GM21360 (cell line): ENCODE results near the gene MRI1.

ENCODE experiments used
- ATAC-seq: cut with Tn5 transposase; IDR thresholded peaks from one replicate; pipeline ENCODE4 v1.9.1; 2021; ENCODE audit warnings: mild to moderate bottlenecking, moderate library complexity; ENCODE audit not compliant: unreplicated experiment

MRI1 gene

DNA sequence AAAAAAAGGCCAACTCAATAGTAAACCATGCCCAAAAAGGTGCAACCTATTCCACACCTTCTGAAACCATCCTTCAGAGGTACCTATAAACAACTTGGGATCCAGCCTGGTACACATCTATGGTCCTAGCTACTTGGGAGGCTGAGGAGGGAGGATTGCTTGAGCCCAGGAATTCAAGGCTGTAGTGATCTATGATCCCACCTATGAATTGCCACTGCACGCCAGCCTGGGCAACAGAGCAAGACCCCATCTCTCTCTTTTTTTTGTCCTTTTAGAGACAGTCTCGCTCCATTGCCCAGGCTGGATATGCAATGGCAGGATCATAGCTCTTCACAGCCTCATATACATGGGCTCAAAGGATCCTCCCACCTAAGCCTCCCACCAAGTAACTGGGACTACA, 57.0 kb downstream of the MRI1 start:
- no peak for ATAC-seq

DNA sequence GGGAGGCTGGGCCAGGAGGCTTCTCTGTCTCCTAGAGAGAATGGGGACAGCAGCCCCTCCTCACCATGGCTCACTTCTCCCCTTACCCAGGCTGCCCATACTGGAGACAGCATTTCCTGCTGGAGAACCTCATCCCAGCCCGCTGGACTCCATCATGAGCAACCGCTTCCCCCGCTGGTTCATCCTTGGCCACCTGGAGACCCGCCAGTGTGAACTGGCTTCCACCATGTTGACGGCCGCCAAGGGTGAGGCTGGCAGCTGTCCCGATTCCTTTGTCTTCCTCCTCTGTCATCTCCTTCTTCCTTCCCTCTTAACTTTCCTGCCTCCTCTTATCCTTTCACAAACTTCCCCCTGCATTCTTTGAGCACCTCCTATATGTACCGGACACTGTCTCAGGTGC, 58.9 kb downstream of the MRI1 start:
- ATAC-seq, result no peak
